HPDE6-E6E7 (cell line): ENCODE data around the gene LAPTM5.

Source experiments
- DNase-seq: peaks from one replicate; pipeline ENCODE4 v3.0.0; 2011; ENCODE audit warnings: missing footprints; ENCODE audit errors: extremely low spot score

The LAPTM5 gene

GRCh38 chr1:30756545-30757351 lies 826 bp downstream of the LAPTM5 start:
- peak; percentile 87 for DNase-seq

GRCh38 chr1:30756206-30756544 lies 1.4 kb downstream of the LAPTM5 start:
- DNase-seq: no peak

DNA sequence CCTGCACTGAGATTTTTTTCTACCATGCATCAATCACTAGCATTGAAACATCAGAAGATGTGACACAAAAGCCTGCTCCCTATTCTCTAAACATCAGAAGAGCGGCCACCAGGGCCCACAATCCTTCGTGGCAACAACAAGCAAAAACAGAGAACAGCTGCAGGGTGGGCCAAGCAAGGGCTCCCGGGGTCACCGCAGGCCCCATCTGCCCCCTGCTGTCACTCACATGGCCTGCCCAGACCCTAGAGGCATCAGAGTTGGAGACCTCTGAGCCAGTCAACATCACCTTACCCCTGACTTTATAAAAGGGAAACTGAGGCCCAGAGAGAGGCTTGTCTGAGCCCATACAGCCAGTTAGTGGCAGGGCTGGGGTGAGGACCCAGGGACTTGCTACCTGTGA lies 1.8 kb downstream of the LAPTM5 start:
- DNase-seq: no peak

GRCh38 chr1:30755334-30755733 lies 2.2 kb downstream of the LAPTM5 start:
- no peak for DNase-seq

GRCh38 chr1:30754684-30755171 lies 2.8 kb downstream of the LAPTM5 start:
- DNase-seq: no peak

- no peak for DNase-seq
These were observed 3.9 kb downstream of the LAPTM5 start for GRCh38 chr1:30753660-30754123.

DNA sequence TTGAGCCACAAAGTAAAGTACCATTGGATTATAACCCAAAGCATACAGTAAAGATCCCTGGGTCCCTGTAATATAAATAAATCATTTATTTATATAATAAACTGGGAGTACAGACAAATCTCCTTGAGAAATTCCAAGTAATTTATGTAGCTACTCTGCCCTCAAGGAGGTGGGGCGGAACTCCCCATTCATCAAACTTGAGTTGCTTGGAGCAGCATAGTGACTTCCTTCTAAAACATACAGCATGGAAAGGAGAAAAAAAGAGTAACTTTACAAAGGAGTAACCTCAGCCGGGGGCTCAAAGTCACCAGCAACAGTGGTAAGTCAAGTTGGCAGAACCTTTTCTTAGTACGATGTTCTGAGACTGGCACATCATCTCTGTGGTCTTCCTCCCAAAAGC lies 4.5 kb downstream of the LAPTM5 start:
- no peak for DNase-seq

DNA sequence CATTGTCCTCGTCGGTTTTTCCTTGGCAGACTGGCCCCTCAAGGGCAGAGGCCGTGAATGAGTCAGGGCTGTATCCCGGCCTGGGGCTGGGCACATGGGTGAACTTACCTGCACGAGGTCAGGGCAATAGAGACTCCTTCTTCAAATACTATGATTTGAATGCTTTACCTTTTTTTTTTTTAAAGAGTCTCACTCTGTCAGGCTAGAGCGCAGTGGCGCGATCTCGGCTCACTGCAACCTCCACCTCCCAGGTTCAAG lies 5.0 kb downstream of the LAPTM5 start:
- no peak for DNase-seq

- DNase-seq: no peak
These were observed 5.5 kb downstream of the LAPTM5 start for GRCh38 chr1:30751830-30752650.

DNA sequence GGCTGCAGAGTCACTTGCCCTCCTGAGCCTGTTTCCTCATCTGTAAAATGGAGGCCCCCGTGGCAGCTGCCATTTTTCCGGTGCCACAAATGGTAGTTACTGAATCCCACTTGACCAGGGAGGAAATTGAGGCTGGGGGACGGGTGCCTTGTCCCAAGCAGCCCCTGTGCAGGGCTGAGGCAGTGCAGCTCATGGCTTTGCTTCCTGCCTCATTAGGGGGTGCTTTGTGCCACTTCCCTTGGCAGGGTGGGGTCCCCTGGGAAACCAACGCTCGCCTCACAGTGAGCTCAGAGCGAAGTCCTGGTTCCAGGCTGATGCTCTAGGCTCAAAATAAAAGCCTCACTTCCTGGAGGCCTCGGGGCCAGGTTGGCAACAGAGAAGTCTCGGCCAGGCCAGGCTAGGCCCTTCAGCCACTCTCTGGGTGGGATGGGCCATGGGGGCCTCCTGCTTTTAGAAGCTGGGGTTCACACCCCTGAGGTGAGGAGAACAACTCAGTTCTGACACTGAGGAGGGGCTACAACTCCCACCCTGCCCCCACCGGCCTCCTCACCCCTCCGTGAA lies 6.8 kb downstream of the LAPTM5 start:
- DNase-seq: no peak

GRCh38 chr1:30749691-30750583 lies 7.6 kb downstream of the LAPTM5 start:
- no peak for DNase-seq

DNA sequence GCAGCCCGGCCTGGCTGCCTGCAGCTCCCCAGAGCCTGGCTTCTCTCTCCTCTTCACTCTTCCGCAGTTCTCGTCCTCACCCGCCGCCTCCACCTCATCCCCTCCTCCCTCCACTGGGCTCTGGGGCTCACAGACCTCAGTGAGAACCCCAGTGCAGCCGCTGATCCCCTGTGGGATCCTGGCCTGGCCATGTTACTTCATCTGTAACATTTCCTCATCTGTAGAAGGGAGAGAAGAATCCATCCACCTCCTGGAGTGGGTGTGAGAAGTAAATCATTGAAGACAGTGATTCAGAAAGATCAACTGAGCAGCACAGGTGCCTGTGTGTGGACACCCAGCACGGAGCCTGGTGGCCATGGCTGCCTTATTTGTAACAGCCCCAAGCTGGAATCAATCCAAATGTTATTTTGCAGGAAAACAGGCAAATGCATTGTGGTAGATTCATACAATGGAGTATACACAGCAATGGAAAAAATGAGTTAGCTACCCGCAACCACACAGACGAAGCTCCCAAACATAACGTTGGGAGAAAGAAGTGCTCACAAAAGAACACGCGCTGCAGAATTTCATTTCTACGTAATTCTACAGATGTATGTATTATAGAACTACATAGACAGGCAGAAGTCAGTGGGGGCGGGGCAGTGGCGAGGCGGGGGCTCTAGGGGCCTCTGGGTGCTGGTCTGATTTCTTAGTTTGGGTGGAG lies 8.7 kb downstream of the LAPTM5 start:
- DNase-seq: no peak

- peak; percentile 86 for DNase-seq
These were observed 9.4 kb downstream of the LAPTM5 start for GRCh38 chr1:30748098-30748698.

- DNase-seq: no peak
These were observed 10.3 kb downstream of the LAPTM5 start for GRCh38 chr1:30747033-30748008.

DNA sequence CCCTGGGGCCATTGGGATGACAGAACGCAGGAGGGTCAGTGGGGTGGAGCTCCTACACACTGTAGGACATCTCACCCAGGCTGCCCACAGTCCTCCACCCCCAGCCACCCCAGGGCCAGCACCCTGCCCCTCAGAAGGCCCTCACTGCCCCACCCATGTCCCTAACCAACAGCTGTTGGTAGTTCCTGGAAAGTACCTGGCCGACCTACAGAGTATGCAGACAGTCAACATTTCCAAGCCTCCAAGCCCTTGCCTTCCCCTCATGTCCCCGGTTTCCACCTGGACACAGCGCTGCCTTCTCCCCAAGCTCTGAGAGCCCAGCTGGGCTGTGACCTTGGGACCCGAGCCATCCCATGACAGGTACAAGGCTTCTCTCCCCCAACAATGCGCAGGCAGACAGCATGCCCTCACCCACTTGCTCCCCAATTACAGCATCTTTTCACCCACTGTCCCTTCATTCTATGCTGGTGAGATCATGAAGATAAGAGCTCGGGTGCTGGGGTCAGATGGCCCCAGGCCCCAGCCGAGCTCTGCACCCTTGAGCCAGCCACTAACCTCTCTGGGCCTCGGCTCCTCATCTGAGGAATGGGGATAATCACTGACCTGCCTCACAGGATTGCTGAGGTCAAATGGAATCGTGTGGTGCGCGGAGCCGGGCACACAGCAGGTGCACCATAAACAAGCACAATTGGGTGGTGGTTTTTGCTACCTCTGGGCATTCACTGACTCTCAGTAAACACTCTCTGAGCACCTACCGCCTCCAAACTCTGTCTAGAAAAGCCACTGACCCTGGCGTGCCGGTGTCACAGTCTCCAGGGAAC lies 11.2 kb downstream of the LAPTM5 start:
- DNase-seq: no peak

DNA sequence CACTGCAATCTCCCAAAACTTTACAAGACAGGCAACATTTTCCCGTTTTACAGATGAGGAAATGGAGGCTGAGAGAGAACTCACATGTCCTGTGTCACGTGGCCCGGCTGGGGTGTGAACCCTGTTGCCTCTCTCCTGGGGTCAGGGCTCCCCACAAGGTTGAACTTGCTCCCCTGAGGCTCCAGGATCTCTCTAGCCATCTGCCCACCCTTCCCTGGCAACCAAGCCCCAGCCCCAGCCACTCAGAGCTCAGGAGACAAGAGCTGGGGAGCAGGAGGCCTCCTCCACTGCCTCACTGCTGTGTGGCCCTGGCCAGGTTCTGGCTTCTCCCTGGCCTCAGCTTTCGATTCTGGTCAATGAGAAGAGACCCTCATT lies 11.8 kb downstream of the LAPTM5 start:
- DNase-seq: no peak

GRCh38 chr1:30745156-30745833 lies 12.3 kb downstream of the LAPTM5 start:
- no peak for DNase-seq
